ENCODE results near the gene UBE2J2.

Gene UBE2J2

DNA sequence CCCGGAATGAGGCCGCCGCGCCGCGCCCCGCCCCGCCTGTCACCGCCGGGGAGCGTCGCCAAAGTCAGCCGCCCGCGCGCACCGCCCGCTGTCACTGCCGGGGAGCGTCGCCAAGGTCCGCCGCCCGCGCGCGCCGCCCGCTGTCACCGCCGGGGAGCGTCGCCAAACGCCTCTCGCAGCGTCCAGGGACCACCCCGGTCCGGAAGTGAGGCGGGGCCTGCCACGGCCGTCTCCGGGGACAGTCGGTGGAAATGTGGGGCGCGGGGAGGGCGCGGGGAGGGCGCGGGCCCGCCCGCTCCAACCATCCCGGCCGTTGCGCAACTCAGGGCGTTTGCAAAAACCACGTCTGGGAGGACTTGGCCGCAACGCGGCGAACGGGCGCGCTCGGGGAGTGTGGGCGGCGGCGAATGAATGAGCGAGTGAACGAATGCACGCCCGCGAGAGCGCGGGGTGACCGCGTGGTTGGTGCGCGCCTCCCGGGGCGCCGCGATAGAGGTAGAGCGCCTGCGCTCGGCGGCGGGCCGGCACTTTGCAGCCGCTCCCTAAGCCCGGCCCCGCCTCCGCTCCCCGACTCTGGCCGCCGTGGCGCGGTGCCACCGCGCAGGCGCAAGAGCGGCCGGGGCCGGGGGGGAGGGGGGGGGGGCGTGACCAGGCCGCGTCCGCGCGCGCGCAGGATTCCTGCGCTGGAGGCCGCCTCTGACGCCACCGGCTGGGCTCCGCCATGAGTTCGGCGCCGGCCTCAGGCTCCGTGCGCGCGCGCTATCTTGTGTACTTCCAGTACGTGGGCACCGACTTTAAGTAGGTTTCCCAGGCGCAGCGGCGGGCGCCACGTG lies 34.5 kb upstream of the UBE2J2 start, which contains the start of the genes ACAP3 and PUSL1:
ACAP3 (minus strand) TSS at position 8 of the 833 bp plus-strand sequence. CDS start 115 bp downstream, outside the sequence.
PUSL1 (plus strand) TSS at position 675 of the 833 bp plus-strand sequence; CDS start at position 722, 47 bp downstream.
- 0 out of 2 replicates have a peak, but pooled peaks cover 3% of the 10 kb centered on the region for H4K20me1 ChIP-seq (ENCODE audit: insufficient read depth, low read length)
- H3K4me3 ChIP-seq (ENCODE audit: low read length) = peak within 1 kb of the TSS; percentile 90
- H3K4me1 ChIP-seq (ENCODE audit: low read length) = peaks cover 27% of the 10 kb centered on the region
- peaks cover 9% of the 10 kb centered on the region for H3K36me3 ChIP-seq (replicated peaks; ENCODE audit: low read depth, low read length)
- H3K4me2 ChIP-seq (ENCODE audit: low read length) = peak within 1 kb of the TSS; percentile 90
- H3K9me3 ChIP-seq (ENCODE audit: insufficient read depth, low read length) = no peaks in the 10 kb centered on the region
- H3K27me3 ChIP-seq (ENCODE audit: low read depth, low read length) = no peaks in the 10 kb centered on the region
- peaks cover 4% of the 10 kb centered on the region for H3K79me2 ChIP-seq (ENCODE audit: low read length)
- TF ChIP-seq EZH2phosphoT487 (IDR thresholded peaks at IDR 0.05; ENCODE audit: low read depth) = no peak
- TF ChIP-seq, protein P1, sequence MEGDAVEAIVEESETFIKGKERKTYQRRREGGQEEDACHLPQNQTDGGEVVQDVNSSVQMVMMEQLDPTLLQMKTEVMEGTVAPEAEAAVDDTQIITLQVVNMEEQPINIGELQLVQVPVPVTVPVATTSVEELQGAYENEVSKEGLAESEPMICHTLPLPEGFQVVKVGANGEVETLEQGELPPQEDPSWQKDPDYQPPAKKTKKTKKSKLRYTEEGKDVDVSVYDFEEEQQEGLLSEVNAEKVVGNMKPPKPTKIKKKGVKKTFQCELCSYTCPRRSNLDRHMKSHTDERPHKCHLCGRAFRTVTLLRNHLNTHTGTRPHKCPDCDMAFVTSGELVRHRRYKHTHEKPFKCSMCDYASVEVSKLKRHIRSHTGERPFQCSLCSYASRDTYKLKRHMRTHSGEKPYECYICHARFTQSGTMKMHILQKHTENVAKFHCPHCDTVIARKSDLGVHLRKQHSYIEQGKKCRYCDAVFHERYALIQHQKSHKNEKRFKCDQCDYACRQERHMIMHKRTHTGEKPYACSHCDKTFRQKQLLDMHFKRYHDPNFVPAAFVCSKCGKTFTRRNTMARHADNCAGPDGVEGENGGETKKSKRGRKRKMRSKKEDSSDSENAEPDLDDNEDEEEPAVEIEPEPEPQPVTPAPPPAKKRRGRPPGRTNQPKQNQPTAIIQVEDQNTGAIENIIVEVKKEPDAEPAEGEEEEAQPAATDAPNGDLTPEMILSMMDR (IDR thresholded peaks at IDR 0.05; ENCODE audit: low read depth, low read length) = no peak
- H2AFZ ChIP-seq (ENCODE audit: low read depth, low read length) = peak within 1 kb of the TSS; percentile 66; the same call in 1 of the 2 replicates
- H3K27ac ChIP-seq (ENCODE audit: low read length) = peak within 1 kb of the TSS; percentile 92
- peak within 1 kb of the TSS; percentile 96 for H3K9ac ChIP-seq (ENCODE audit: low read length)

DNA sequence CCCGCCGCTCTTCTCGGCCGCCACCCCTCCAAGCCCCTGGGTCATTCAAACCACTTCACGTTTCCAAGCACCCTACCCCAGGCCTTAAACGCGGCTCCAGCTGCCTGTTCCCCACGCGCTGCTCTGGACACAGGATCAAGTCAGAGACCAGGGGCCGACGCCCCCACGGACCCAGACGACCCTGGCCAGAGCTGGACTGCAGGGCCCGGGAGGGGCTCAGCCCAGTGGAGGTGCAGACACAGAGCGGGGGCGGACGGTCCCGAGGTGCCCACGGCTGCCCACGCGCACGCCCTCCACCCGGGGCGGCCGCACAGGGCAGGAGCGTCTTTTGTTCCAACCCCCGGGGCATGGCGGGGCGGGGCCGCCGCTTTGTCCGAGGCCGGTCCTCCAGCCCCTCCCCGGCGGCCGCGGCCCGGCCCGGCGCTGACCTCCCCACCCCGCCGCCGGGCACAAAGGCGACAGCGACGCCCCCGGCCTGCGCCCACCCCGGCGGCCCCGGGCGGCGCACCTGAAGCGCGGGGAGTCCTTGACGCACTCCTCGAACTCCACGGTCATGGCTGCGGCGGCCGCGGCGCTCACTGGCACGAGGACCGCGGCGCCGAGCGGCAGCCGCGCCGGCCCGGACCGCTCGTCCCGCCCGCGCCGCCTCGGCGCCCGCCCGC lies 33.7 kb upstream of the UBE2J2 start:
- no peak overlapping the region for H2AFZ ChIP-seq (ENCODE audit: low read depth, low read length)

DNA sequence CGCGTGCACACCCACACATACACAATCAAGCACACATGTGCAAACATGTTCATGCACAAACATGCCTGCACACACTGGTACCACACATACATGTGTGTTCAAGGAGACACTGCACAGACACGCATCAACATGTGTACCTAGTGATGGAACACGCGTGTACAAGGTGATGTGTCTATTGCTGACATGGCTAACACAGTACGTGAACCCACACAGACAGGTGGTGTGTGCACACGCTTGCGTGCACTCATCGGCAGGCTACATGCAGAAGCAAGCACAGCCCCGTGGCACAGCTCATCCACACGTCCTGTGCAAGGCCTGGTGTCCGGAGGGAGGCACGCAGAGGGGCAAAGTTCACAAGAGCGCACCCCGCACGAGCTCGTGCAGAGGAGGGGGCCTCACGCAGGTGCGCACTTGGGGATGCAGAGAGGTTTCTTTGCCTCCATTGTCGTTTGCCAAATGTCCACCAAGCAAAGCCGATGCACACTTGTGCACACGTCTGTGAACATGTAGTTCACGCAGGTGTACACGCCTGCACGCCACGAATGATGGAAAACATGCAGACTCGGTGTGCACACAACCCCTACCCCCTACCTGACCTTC lies 33.1 kb upstream of the UBE2J2 start:
- H3K27ac ChIP-seq (ENCODE audit: low read length) = no peak overlapping the region

More for the DNA sequence above, 33.7 kb upstream of the UBE2J2 start:
- peak overlapping the region; percentile 66 for H3K4me2 ChIP-seq (ENCODE audit: low read length)
- H3K27ac ChIP-seq (ENCODE audit: low read length) = no peak overlapping the region
- TF ChIP-seq EZH2phosphoT487 (IDR thresholded peaks at IDR 0.05; ENCODE audit: low read depth) = no peak
- TF ChIP-seq, protein P1 (IDR thresholded peaks at IDR 0.05; ENCODE audit: low read depth, low read length) = no peak
- H3K79me2 ChIP-seq (ENCODE audit: low read length) = peaks cover 4% of the 10 kb centered on the region
- H3K9ac ChIP-seq (ENCODE audit: low read length) = peak overlapping the region; percentile 58
- H3K27me3 ChIP-seq (ENCODE audit: low read depth, low read length) = no peaks in the 10 kb centered on the region
- no peaks in the 10 kb centered on the region for H3K9me3 ChIP-seq (ENCODE audit: insufficient read depth, low read length)
- peaks cover 7% of the 10 kb centered on the region for H3K36me3 ChIP-seq (replicated peaks; ENCODE audit: low read depth, low read length)
- peak overlapping the region; percentile 81 for H3K4me3 ChIP-seq (ENCODE audit: low read length)
- 0 out of 2 replicates have a peak, but pooled peaks cover 3% of the 10 kb centered on the region for H4K20me1 ChIP-seq (ENCODE audit: insufficient read depth, low read length)
- peaks cover 27% of the 10 kb centered on the region for H3K4me1 ChIP-seq (ENCODE audit: low read length)

More for the DNA sequence above, 33.1 kb upstream of the UBE2J2 start:
- peak overlapping the region; percentile 66 for H3K4me2 ChIP-seq (ENCODE audit: low read length)
- H3K79me2 ChIP-seq (ENCODE audit: low read length) = peaks cover 4% of the 10 kb centered on the region
- peaks cover 6% of the 10 kb centered on the region for H3K36me3 ChIP-seq (replicated peaks; ENCODE audit: low read depth, low read length)
- peaks cover 27% of the 10 kb centered on the region for H3K4me1 ChIP-seq (ENCODE audit: low read length)
- H2AFZ ChIP-seq (ENCODE audit: low read depth, low read length) = no peak overlapping the region
- peak overlapping the region; percentile 81 for H3K4me3 ChIP-seq (ENCODE audit: low read length)
- H3K27me3 ChIP-seq (ENCODE audit: low read depth, low read length) = no peaks in the 10 kb centered on the region
- H3K9me3 ChIP-seq (ENCODE audit: insufficient read depth, low read length) = no peaks in the 10 kb centered on the region
- H3K9ac ChIP-seq (ENCODE audit: low read length) = peak overlapping the region; percentile 58; the same call in 1 of the 2 replicates
- 0 out of 2 replicates have a peak, but pooled peaks cover 3% of the 10 kb centered on the region for H4K20me1 ChIP-seq (ENCODE audit: insufficient read depth, low read length)
- no peak for TF ChIP-seq EZH2phosphoT487 (IDR thresholded peaks at IDR 0.05; ENCODE audit: low read depth)
- TF ChIP-seq, protein P1 (IDR thresholded peaks at IDR 0.05; ENCODE audit: low read depth, low read length) = no peak

Data from OCI-LY3 (cell line).